H1 (cell line): Measurements from ENCODE around the gene OSBPL3. TPM values are rescaled to one million over a fixed set of nuclear protein-coding genes. Genes with fewer than 3 reads are reported as not detected.

Source experiments
- CTCF ChIA-PET: fragments of 300-600 bp; sonication (Branson Sonifier 250); formaldehyde crosslinking; loops from one replicate; lab custom pipeline; 2021; ENCODE audit not compliant: partially characterized antibody; lab: Charles Lee
- POLR2A ChIA-PET: fragments of 300-600 bp; sonication (Branson Sonifier 250); formaldehyde crosslinking; loops from one replicate; lab custom pipeline; 2021; ENCODE audit warnings: inconsistent platforms; ENCODE audit not compliant: partially characterized antibody; lab: Charles Lee
- DNase-seq, 2 experiments: peaks; one replicate each; pipeline versions ENCODE4 v3.0.0 to v3.0.0-alpha.2; 2010 to 2022; ENCODE audit warnings: low spot score in 2 of 2, low read depth in 1 of 2, mixed read lengths in 1 of 2
- FAIRE-seq: peaks from 2 replicates; lab custom pipeline; 2011; peaks lifted over from hg19 to GRCh38; lab: Jason Lieb, UNC
- H2AFZ ChIP-seq: 2 replicates; pipeline ENCODE4 v1.8.1; 2012; ENCODE audit warnings: low read length, inconsistent platforms
- H2AK5ac ChIP-seq: 2 replicates; pipeline ENCODE4 v1.6.1; 2013; ENCODE audit warnings: low read depth, low read length
- H2BK120ac ChIP-seq: replicated peaks from 2 replicates; pipeline ENCODE3; 2013; ENCODE audit warnings: low read depth, low read length, inconsistent platforms
- H2BK12ac ChIP-seq: 2 replicates; pipeline ENCODE4 v1.6.1; 2013; ENCODE audit warnings: low read depth, low read length
- H2BK15ac ChIP-seq: 2 replicates; pipeline ENCODE4 v1.6.1; 2013; ENCODE audit warnings: low read length
- H2BK20ac ChIP-seq: 2 replicates; pipeline ENCODE4 v1.6.1; 2013; ENCODE audit warnings: low read length
- H2BK5ac ChIP-seq: 2 replicates; pipeline ENCODE4 v1.6.1; 2013; ENCODE audit warnings: low read depth, low read length
- H3K14ac ChIP-seq: 2 replicates; pipeline ENCODE4 v1.6.1; 2013; ENCODE audit warnings: inconsistent platforms; ENCODE audit not compliant: insufficient read length
- H3K18ac ChIP-seq: 2 replicates; pipeline ENCODE4 v1.6.1; 2013; ENCODE audit warnings: low read length; ENCODE audit errors: extremely low read depth
- H3K23ac ChIP-seq: 2 replicates; pipeline ENCODE4 v1.6.1; 2013; ENCODE audit warnings: inconsistent platforms; ENCODE audit not compliant: insufficient read length
- H3K23me2 ChIP-seq: 2 replicates; pipeline ENCODE4 v1.6.1; 2013; ENCODE audit warnings: low read depth, low read length
- H3K27ac ChIP-seq: 2 replicates; pipeline ENCODE4 v1.6.1; 2011; ENCODE audit warnings: low read depth, low read length, inconsistent platforms
- H3K27me3 ChIP-seq, 4 experiments: replicated peaks in 1 of 4; 1 replicate in 1 of 4; 2 replicates in 3 of 4; pipeline versions ENCODE4 v1.6.1 to v1.8.1; 2011 to 2013; ENCODE audit warnings: low read length in 3 of 4, mild to moderate bottlenecking in 3 of 4, inconsistent platforms in 2 of 4, mixed read lengths in 2 of 4, moderate library complexity in 1 of 4; ENCODE audit not compliant: control insufficient read depth in 3 of 4, insufficient read depth in 3 of 4; ENCODE audit errors: extremely low read depth in 1 of 4
- H3K36me3 ChIP-seq, 4 experiments: 2 replicates each; pipeline versions ENCODE4 v1.6.1 to v1.8.1; 2011 to 2013; ENCODE audit warnings: mild to moderate bottlenecking in 4 of 4, low read length in 3 of 4, moderate library complexity in 2 of 4, control low read depth in 1 of 4, inconsistent platforms in 1 of 4; ENCODE audit not compliant: insufficient read depth in 4 of 4, control insufficient read depth in 2 of 4
- H3K4ac ChIP-seq: replicated peaks from 2 replicates; pipeline ENCODE3; 2013; ENCODE audit warnings: low read length, low read depth, mixed read lengths, inconsistent platforms; ENCODE audit not compliant: insufficient read length
- H3K4me1 ChIP-seq, 4 experiments: replicated peaks in 1 of 4; 1 replicate in 1 of 4; 2 replicates in 3 of 4; pipeline versions ENCODE4 v1.6.1 to v1.8.1; 2011 to 2013; ENCODE audit warnings: low read length in 3 of 4, inconsistent platforms in 2 of 4, mixed read lengths in 1 of 4; ENCODE audit not compliant: insufficient read depth in 4 of 4, control insufficient read depth in 3 of 4
- H3K4me2 ChIP-seq, 2 experiments: 2 replicates each; pipeline versions ENCODE4 v1.6.1 to v1.8.1; 2011 to 2013; ENCODE audit warnings: low read depth in 2 of 2, low read length in 2 of 2, control low read depth in 1 of 2, inconsistent platforms in 1 of 2, mild to moderate bottlenecking in 1 of 2; ENCODE audit not compliant: insufficient read depth in 1 of 2
- H3K4me3 ChIP-seq, 4 experiments: fragments of 200-600, 300-600 bp in 1 of 4; sonication (generic), shearing (Covaris generic), sonication (Bioruptor Twin) in 1 of 4; 2 replicates each; pipeline versions ENCODE4 v1.5.1 to v1.8.1; 2011 to 2016; ENCODE audit warnings: low read length in 4 of 4, low read depth in 3 of 4, control low read depth in 2 of 4, inconsistent platforms in 2 of 4, mild to moderate bottlenecking in 2 of 4, mixed read lengths in 1 of 4, moderate library complexity in 1 of 4; ENCODE audit not compliant: insufficient read depth in 2 of 4; ENCODE audit errors: extremely low read depth in 1 of 4
- H3K56ac ChIP-seq: replicated peaks from 2 replicates; pipeline ENCODE3; 2013; ENCODE audit warnings: low read depth, mild to moderate bottlenecking, mixed read lengths, low read length, inconsistent platforms; ENCODE audit not compliant: insufficient read length
- H3K79me1 ChIP-seq: 2 replicates; pipeline ENCODE4 v1.6.1; 2013; ENCODE audit warnings: low read depth, low read length, control low read depth
- H3K79me2 ChIP-seq, 2 experiments: 2 replicates each; pipeline versions ENCODE4 v1.6.1 to v1.8.1; 2012 to 2013; ENCODE audit warnings: low read length in 2 of 2, mild to moderate bottlenecking in 2 of 2, inconsistent platforms in 1 of 2; ENCODE audit not compliant: insufficient read depth in 2 of 2, control insufficient read depth in 1 of 2
- H3K9ac ChIP-seq, 4 experiments: replicated peaks in 1 of 4; 1 replicate in 1 of 4; 2 replicates in 3 of 4; pipeline versions ENCODE4 v1.6.1 to v1.8.1; 2011 to 2013; ENCODE audit warnings: low read depth in 3 of 4, low read length in 3 of 4, control low read depth in 2 of 4, mild to moderate bottlenecking in 2 of 4, moderate library complexity in 2 of 4, inconsistent platforms in 1 of 4; ENCODE audit errors: extremely low read depth in 1 of 4
- H3K9me3 ChIP-seq, 2 experiments: 2 replicates each; pipeline versions ENCODE4 v1.6.1 to v1.8.1; 2012 to 2013; ENCODE audit warnings: mild to moderate bottlenecking in 2 of 2, moderate library complexity in 2 of 2, control low read depth in 1 of 2, inconsistent platforms in 1 of 2, low read depth in 1 of 2, low read length in 1 of 2, mixed read lengths in 1 of 2; ENCODE audit not compliant: insufficient read depth in 2 of 2
- H4K20me1 ChIP-seq, 2 experiments: replicated peaks in 1 of 2; 2 replicates each; pipeline versions ENCODE3 to v1.8.1; 2011 to 2013; ENCODE audit warnings: inconsistent platforms in 2 of 2, low read length in 2 of 2, mild to moderate bottlenecking in 1 of 2; ENCODE audit not compliant: insufficient read depth in 2 of 2, control insufficient read depth in 1 of 2
- H4K5ac ChIP-seq: 2 replicates; pipeline ENCODE4 v1.6.1; 2013; ENCODE audit warnings: low read length, low read depth, mixed read lengths, inconsistent platforms; ENCODE audit not compliant: insufficient read length
- H4K8ac ChIP-seq: 2 replicates; pipeline ENCODE4 v1.8.0; 2013; ENCODE audit warnings: mild to moderate bottlenecking, moderate library complexity, low read length, inconsistent platforms; ENCODE audit not compliant: insufficient read depth; ENCODE audit errors: extremely low read depth
- H4K91ac ChIP-seq: replicated peaks from 2 replicates; pipeline ENCODE3; 2013; ENCODE audit warnings: low read length, mixed read lengths, inconsistent platforms; ENCODE audit not compliant: insufficient read length
- CBX5 ChIP-seq: fragments of 300-800, 300-1000 bp; sonication (generic); IDR thresholded peaks from 2 replicates; pipeline ENCODE4 v1.7.1; 2016; ENCODE audit warnings: antibody characterized with exemption, low read length, low read depth
- CHD2 ChIP-seq: IDR thresholded peaks from 2 replicates; pipeline ENCODE4 v1.6.1; 2012; ENCODE audit warnings: low read length, improper control_type of control experiment
- HDAC6 ChIP-seq: IDR thresholded peaks from one replicate; pipeline ENCODE4 v1.7.1; 2012; ENCODE audit warnings: low read depth, mild to moderate bottlenecking, inconsistent platforms, low read length, moderate library complexity
- KDM4A ChIP-seq: IDR thresholded peaks from one replicate; pipeline ENCODE4 v1.7.1; 2012; ENCODE audit warnings: low read depth, mild to moderate bottlenecking, moderate library complexity, low read length, inconsistent platforms; ENCODE audit not compliant: severe bottlenecking
- POLR2A ChIP-seq, 2 experiments: IDR thresholded peaks; 1 replicate in 1 of 2; 2 replicates in 1 of 2; pipeline ENCODE4 v1.6.1; 2011; ENCODE audit warnings: low read depth in 2 of 2, low read length in 2 of 2, mild to moderate bottlenecking in 2 of 2; ENCODE audit errors: control extremely low read depth in 1 of 2
- POLR2AphosphoS5 ChIP-seq: IDR thresholded peaks from 2 replicates; pipeline ENCODE4 v1.6.1; 2011; ENCODE audit warnings: low read depth, low read length
- RNF2 ChIP-seq: fragments of 200-900, 300-1000 bp; sonication (generic); IDR thresholded peaks from 2 replicates; pipeline ENCODE4 v1.7.1; 2016; ENCODE audit warnings: borderline replicate concordance, low read depth, mild to moderate bottlenecking, antibody characterized with exemption, low read length; ENCODE audit not compliant: poor library complexity, severe bottlenecking; ENCODE audit errors: missing control alignments
- SAP30 ChIP-seq: fragments of 300-600 bp; sonication (generic); IDR thresholded peaks from 2 replicates; pipeline ENCODE4 v1.7.1; 2012; ENCODE audit warnings: low read length, moderate library complexity, mild to moderate bottlenecking, inconsistent platforms; ENCODE audit not compliant: insufficient read depth, insufficient replicate concordance
- SIN3A ChIP-seq, 2 experiments: IDR thresholded peaks in 1 of 2; conservative IDR thresholded peaks in 1 of 2; 2 replicates each; pipeline ENCODE4 v1.6.1; 2011 to 2012; ENCODE audit warnings: low read length in 2 of 2, improper control_type of control experiment in 1 of 2, low read depth in 1 of 2, mild to moderate bottlenecking in 1 of 2
- ZNF274 ChIP-seq: IDR thresholded peaks from 2 replicates; pipeline ENCODE4 v1.7.0; 2012; ENCODE audit warnings: low read length, borderline replicate concordance; ENCODE audit errors: extremely low read depth
- WGBS, 2 experiments: shearing (Covaris generic) in 1 of 2; methylation state at CpG; one replicate each; pipeline versions ENCODE4 v1.1.6 to v1.1.7; 2013 to 2015; ENCODE audit warnings: low lambda C conversion rate in 2 of 2, mixed read lengths in 2 of 2, inconsistent platforms in 1 of 2, low coverage in 1 of 2, missing lambda C conversion rate in 1 of 2; ENCODE audit not compliant: insufficient replicate concordance in 2 of 2, insufficient coverage in 1 of 2, insufficient read length in 1 of 2; ENCODE audit errors: extremely low coverage in 1 of 2, missing lambda C conversion rate in 1 of 2; 5-methylcytosine and 5-hydroxymethylcytosine counted together
- polyA plus RNA-seq, 7 experiments: library from polyadenylated mRNA; depleted of rRNA in 3 of 7; stranded (reverse) in 5 of 7; unstranded in 2 of 7; fragments of >200 nt in 5 of 7; fragments of 200-250 nt in 2 of 7; gene quantifications; 1 replicate in 5 of 7; 2 replicates in 1 of 7; 4 replicates in 1 of 7; pipeline versions ENCODE4 v1.2.1 to v1.2.3, GENCODE V29; 2011 to 2013; ENCODE audit warnings: missing spikeins in 2 of 7, mixed read lengths in 2 of 7
- total RNA-seq: library from RNA; stranded (reverse); fragmentation: NEBNext Ultra II Directional; extraction: Animal tissue kit (Norgen Biotek cat#: 25700); gene quantifications from 2 replicates; pipeline ENCODE4 v1.2.1, GENCODE V29; 2021
- TF ChIP-seq, protein P1 (sequence below): IDR thresholded peaks from 2 replicates; pipeline ENCODE4 v1.6.1; 2012; ENCODE audit warnings: low read length, inconsistent platforms

The OSBPL3 gene
- total and polyA plus RNA-seq, 2 of the 8 experiments (the other 6 are each of a cell fraction or from before 2014, with no cell fraction given), result 2.8 to 13.9 TPM

DNA sequence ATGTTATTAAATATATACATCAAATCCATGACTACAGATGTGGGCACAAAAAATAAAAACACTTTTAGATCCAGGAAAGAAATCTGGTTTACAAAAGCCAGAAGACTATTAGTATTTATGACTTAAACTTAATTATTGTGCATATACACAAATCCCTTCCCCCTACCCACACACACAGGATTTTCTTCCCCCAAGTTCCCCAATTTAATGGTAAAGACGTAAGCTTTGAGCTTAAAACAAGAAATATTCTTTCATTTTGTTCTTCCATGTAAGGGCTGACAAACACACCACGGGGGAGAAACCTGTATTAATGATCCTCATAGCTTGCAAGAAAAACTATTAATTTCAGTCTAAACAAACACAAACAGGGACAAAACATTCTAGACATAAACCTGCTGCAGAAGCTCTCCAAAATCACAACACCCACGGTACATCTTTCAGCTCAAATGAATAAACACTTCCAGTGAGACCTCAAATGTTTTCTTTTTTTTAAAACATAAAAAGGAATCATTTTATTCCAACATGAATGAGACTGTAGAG, 28.5 kb downstream of the OSBPL3 start:
- Histone ChIP-seq H3K4me2 (no peak overlapping the region), H3K9ac (no peak overlapping the region), H2BK20ac (no peak overlapping the region), H4K91ac (no peak overlapping the region), H3K9me3 (no peaks in the 10 kb centered on the region), H3K4ac (no peak overlapping the region), H2BK12ac (no peak overlapping the region), H3K23ac (no peak overlapping the region), H4K5ac (no peak overlapping the region), H4K8ac (no peak overlapping the region), H3K27me3 (no peaks in the 10 kb centered on the region), H3K4me3 (no peak overlapping the region), H2AK5ac (no peak overlapping the region), H3K79me2 (peaks cover 0 to 9% of the 10 kb centered on the region in 2 experiments; a peak in 1 of 4 replicates), H2AFZ (no peak overlapping the region), H3K79me1 (peaks cover 2% of the 10 kb centered on the region; the same call in 1 of the 2 replicates), H3K14ac (no peak overlapping the region), H3K27ac (no peak overlapping the region), H3K56ac (no peak overlapping the region), H3K4me1 (no peaks in the 10 kb centered on the region), H2BK15ac (no peak overlapping the region), H3K36me3 (no peaks in the 10 kb centered on the region), H3K23me2 (no peaks in the 10 kb centered on the region), H2BK5ac (no peak overlapping the region), H2BK120ac (no peak overlapping the region), H4K20me1 (no peaks in the 10 kb centered on the region), H3K18ac (no peak overlapping the region)
- no peak for TF ChIP-seq CHD2
- TF ChIP-seq, protein P1, sequence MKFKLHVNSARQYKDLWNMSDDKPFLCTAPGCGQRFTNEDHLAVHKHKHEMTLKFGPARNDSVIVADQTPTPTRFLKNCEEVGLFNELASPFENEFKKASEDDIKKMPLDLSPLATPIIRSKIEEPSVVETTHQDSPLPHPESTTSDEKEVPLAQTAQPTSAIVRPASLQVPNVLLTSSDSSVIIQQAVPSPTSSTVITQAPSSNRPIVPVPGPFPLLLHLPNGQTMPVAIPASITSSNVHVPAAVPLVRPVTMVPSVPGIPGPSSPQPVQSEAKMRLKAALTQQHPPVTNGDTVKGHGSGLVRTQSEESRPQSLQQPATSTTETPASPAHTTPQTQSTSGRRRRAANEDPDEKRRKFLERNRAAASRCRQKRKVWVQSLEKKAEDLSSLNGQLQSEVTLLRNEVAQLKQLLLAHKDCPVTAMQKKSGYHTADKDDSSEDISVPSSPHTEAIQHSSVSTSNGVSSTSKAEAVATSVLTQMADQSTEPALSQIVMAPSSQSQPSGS, result no peak
- no peak for TF ChIP-seq RNF2
- TF ChIP-seq POLR2A (IDR thresholded peaks at IDR 0.05; ENCODE audit: control extremely low read depth in 1 of 2, low read depth in 2 of 2, low read length in 2 of 2), result no peak
- no peak for TF ChIP-seq POLR2AphosphoS5
- no peak for TF ChIP-seq SAP30
- TF ChIP-seq ZNF274, result no peak
- TF ChIP-seq KDM4A, result no peak
- no peak for TF ChIP-seq CBX5
- no peak for TF ChIP-seq HDAC6
- TF ChIP-seq SIN3A (conservative IDR thresholded peaks at IDR 0.05 in 1 of 2, IDR thresholded peaks at IDR 0.05 in 1 of 2; ENCODE audit: low read depth in 1 of 2, low read length in 2 of 2), result no peak
- CTCF ChIA-PET, result interaction anchor here (0.7 to 1.2 kb wide), 4 partner anchors 10 to 118 kb away, joined by 3 to 4 read pairs (median 3); no protein-coding TSS in a partner anchor
- DNase-seq, result no peak
- FAIRE-seq, result no peak
- WGBS, 2 experiments, result 87% methylated on average over 3 of the region's 3 CpGs; no CpG with 5 or more reads in 1 of the 2 experiments
- POLR2A ChIA-PET, result interaction anchor here (0.6 kb wide), 1 partner anchor 10 kb away, joined by 3 read pairs; no protein-coding TSS in a partner anchor
